ENCODE data around the gene CNTNAP5. TPM values are rescaled to one million over a fixed set of nuclear protein-coding genes. Genes with fewer than 3 reads are reported as not detected.

Gene CNTNAP5
- total and polyA plus RNA-seq, 2 of the 8 experiments (the other 6 are each of a cell fraction or from before 2014, with no cell fraction given) = 0.11 to 0.76 TPM

DNA sequence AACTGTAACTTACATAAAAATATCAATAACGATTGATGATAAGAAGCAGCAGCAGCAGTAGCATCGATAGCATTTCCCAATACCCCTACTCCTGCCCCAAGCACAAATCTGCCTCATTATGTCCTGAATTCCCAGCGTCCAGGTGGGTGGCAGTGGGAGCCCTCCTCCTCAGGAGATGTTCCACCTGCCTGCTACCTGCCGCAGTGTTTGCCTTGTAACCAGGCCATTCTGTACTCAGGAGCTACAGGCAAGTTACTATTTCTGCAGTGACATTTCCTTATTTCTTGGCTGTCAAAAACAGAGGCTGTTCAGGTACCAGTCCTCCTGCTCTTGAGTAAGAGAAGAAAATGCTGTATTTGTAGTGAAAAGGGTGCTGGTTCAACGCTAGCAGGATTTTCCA is 236.4 kb downstream of the CNTNAP5 start (continued):
- no peak for TF ChIP-seq NRF1 (IDR thresholded peaks at IDR 0.05; ENCODE audit: low read depth, low read length)
- no peak for TF ChIP-seq CEBPB (IDR thresholded peaks at IDR 0.05; ENCODE audit: low read depth, low read length)
- no peak for TF ChIP-seq RFX5 (IDR thresholded peaks at IDR 0.05; ENCODE audit: borderline replicate concordance, low read depth, low read length)
- TF ChIP-seq, protein P1, sequence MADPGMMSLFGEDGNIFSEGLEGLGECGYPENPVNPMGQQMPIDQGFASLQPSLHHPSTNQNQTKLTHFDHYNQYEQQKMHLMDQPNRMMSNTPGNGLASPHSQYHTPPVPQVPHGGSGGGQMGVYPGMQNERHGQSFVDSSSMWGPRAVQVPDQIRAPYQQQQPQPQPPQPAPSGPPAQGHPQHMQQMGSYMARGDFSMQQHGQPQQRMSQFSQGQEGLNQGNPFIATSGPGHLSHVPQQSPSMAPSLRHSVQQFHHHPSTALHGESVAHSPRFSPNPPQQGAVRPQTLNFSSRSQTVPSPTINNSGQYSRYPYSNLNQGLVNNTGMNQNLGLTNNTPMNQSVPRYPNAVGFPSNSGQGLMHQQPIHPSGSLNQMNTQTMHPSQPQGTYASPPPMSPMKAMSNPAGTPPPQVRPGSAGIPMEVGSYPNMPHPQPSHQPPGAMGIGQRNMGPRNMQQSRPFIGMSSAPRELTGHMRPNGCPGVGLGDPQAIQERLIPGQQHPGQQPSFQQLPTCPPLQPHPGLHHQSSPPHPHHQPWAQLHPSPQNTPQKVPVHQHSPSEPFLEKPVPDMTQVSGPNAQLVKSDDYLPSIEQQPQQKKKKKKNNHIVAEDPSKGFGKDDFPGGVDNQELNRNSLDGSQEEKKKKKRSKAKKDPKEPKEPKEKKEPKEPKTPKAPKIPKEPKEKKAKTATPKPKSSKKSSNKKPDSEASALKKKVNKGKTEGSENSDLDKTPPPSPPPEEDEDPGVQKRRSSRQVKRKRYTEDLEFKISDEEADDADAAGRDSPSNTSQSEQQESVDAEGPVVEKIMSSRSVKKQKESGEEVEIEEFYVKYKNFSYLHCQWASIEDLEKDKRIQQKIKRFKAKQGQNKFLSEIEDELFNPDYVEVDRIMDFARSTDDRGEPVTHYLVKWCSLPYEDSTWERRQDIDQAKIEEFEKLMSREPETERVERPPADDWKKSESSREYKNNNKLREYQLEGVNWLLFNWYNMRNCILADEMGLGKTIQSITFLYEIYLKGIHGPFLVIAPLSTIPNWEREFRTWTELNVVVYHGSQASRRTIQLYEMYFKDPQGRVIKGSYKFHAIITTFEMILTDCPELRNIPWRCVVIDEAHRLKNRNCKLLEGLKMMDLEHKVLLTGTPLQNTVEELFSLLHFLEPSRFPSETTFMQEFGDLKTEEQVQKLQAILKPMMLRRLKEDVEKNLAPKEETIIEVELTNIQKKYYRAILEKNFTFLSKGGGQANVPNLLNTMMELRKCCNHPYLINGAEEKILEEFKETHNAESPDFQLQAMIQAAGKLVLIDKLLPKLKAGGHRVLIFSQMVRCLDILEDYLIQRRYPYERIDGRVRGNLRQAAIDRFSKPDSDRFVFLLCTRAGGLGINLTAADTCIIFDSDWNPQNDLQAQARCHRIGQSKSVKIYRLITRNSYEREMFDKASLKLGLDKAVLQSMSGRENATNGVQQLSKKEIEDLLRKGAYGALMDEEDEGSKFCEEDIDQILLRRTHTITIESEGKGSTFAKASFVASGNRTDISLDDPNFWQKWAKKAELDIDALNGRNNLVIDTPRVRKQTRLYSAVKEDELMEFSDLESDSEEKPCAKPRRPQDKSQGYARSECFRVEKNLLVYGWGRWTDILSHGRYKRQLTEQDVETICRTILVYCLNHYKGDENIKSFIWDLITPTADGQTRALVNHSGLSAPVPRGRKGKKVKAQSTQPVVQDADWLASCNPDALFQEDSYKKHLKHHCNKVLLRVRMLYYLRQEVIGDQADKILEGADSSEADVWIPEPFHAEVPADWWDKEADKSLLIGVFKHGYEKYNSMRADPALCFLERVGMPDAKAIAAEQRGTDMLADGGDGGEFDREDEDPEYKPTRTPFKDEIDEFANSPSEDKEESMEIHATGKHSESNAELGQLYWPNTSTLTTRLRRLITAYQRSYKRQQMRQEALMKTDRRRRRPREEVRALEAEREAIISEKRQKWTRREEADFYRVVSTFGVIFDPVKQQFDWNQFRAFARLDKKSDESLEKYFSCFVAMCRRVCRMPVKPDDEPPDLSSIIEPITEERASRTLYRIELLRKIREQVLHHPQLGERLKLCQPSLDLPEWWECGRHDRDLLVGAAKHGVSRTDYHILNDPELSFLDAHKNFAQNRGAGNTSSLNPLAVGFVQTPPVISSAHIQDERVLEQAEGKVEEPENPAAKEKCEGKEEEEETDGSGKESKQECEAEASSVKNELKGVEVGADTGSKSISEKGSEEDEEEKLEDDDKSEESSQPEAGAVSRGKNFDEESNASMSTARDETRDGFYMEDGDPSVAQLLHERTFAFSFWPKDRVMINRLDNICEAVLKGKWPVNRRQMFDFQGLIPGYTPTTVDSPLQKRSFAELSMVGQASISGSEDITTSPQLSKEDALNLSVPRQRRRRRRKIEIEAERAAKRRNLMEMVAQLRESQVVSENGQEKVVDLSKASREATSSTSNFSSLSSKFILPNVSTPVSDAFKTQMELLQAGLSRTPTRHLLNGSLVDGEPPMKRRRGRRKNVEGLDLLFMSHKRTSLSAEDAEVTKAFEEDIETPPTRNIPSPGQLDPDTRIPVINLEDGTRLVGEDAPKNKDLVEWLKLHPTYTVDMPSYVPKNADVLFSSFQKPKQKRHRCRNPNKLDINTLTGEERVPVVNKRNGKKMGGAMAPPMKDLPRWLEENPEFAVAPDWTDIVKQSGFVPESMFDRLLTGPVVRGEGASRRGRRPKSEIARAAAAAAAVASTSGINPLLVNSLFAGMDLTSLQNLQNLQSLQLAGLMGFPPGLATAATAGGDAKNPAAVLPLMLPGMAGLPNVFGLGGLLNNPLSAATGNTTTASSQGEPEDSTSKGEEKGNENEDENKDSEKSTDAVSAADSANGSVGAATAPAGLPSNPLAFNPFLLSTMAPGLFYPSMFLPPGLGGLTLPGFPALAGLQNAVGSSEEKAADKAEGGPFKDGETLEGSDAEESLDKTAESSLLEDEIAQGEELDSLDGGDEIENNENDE (IDR thresholded peaks at IDR 0.05; ENCODE audit: insufficient replicate concordance, low read length) = no peak

Data from H1 (cell line).